Ovary (tissue), 9 donors: Measurements from ENCODE around the gene SETD7. TPM values are rescaled to one million over a fixed set of nuclear protein-coding genes. Genes with fewer than 3 reads are reported as not detected.

Experiments
- DNase-seq, 5 donors: peaks; one replicate each; pipeline ENCODE4 v3.0.0-alpha.2; 2019 to 2020
- H3K27ac ChIP-seq, 2 donors: fragments of 200-600 bp; one replicate each; pipeline versions ENCODE4 v1.5.1 to v1.8.0; 2019 to 2022
- H3K27me3 ChIP-seq: fragments of 200-600 bp; one replicate; pipeline ENCODE4 v1.8.0; 2022
- H3K36me3 ChIP-seq: fragments of 200-600 bp; sonication (generic); one replicate; pipeline ENCODE4 v1.5.1; 2019
- H3K4me1 ChIP-seq: one replicate; pipeline ENCODE4 v1.8.1; 2013; ENCODE audit warnings: mild to moderate bottlenecking, moderate library complexity; ENCODE audit not compliant: insufficient read depth
- H3K4me3 ChIP-seq: fragments of 200-600 bp; sonication (generic); one replicate; pipeline ENCODE4 v1.5.1; 2017
- H3K9me3 ChIP-seq, 2 donors: fragments of 200-600 bp in 1 of 2; sonication (generic) in 1 of 2; one replicate each; pipeline versions ENCODE4 v1.5.1 to v1.8.1; 2013 to 2019; ENCODE audit warnings: mild to moderate bottlenecking in 1 of 2, moderate library complexity in 1 of 2
- EP300 ChIP-seq: sonication (generic); formaldehyde crosslinking; IDR thresholded peaks from one replicate; pipeline ENCODE4 v1.6.1; 2017; ENCODE audit warnings: antibody characterized with exemption
- POLR2A ChIP-seq: fragments of 450-650 bp; IDR thresholded peaks from one replicate; pipeline ENCODE4 v1.6.1; 2017; ENCODE audit warnings: antibody characterized with exemption, mild to moderate bottlenecking, moderate library complexity
- WGBS, 3 donors: extraction: QIAGEN DNeasy Blood & Tissue Kit in 1 of 3; methylation state at CpG; one replicate each; pipeline versions ENCODE4 v1.1.5 to v1.1.7; 2013 to 2017; 5-methylcytosine and 5-hydroxymethylcytosine counted together
- intact Hi-C, 4 donors: fragments of 100-400 bp; cut with DNase I; formaldehyde crosslinking; loops; one replicate each; pipeline versions ENCODE4 v1.11.0 to v1.15.1; 2022 to 2023
- polyA plus RNA-seq, 2 donors: library from polyadenylated mRNA; stranded (reverse); fragments of 200-250 nt in 1 of 2; fragments of 350-450 nt in 1 of 2; fragmentation: Illumina TruSeq in 1 of 2; extraction: RNeasy Lipid Tissue Mini Kit (QIAGEN cat#74804) in 1 of 2; gene quantifications; one replicate each; pipeline ENCODE4 v1.2.3, GENCODE V29; 2013 to 2014
- total RNA-seq, 7 donors: library from RNA; depleted of rRNA in 2 of 7; stranded (reverse); fragments of >200 nt in 2 of 7; fragmentation: NEBNext Ultra II Directional in 3 of 7; extraction: Animal tissue kit (Norgen Biotek cat#: 25700) in 3 of 7; gene quantifications; one replicate each; pipeline versions ENCODE4 v1.1.0 to v1.2.4, GENCODE V29; 2016 to 2023
- TF ChIP-seq, protein P1 (sequence below), 3 donors: fragments of 450-650 bp in 2 of 3; fragments of 200-600 bp in 1 of 3; IDR thresholded peaks; one replicate each; pipeline versions ENCODE4 v1.5.1 to v1.8.0; 2016 to 2022; ENCODE audit warnings: antibody characterized with exemption in 3 of 3, mild to moderate bottlenecking in 1 of 3
- donor health status: DM: no; HTN: no; CAD: no; lungs with moderate emphysema.
- donor health status: DM: no; HTN: no; CAD: no.
- donor health status: Bipolar disorder and iron deficiency.
- donor health status: DM: yes; HTN: yes; CAD: no.
- donor health status: DM: no; HTN: no; CAD: no.
- donor health status: DM: yes; HTN: yes; CAD: no.

SETD7 gene
- total and polyA plus RNA-seq, 9 donors = 14.3 to 52.4 (median 32.8) TPM

- Histone ChIP-seq H3K4me3 (no peak overlapping the region), H3K27ac (no peak overlapping the region), H3K36me3 (no peaks in the 10 kb centered on the region), H3K4me1 (no peaks in the 10 kb centered on the region), H3K27me3 (no peaks in the 10 kb centered on the region), H3K9me3 (no peaks in the 10 kb centered on the region)
- peak in 1 of 5 donors; percentile 30 for DNase-seq
- TF ChIP-seq POLR2A = no peak
- no peak for TF ChIP-seq EP300
- TF ChIP-seq, protein P1, sequence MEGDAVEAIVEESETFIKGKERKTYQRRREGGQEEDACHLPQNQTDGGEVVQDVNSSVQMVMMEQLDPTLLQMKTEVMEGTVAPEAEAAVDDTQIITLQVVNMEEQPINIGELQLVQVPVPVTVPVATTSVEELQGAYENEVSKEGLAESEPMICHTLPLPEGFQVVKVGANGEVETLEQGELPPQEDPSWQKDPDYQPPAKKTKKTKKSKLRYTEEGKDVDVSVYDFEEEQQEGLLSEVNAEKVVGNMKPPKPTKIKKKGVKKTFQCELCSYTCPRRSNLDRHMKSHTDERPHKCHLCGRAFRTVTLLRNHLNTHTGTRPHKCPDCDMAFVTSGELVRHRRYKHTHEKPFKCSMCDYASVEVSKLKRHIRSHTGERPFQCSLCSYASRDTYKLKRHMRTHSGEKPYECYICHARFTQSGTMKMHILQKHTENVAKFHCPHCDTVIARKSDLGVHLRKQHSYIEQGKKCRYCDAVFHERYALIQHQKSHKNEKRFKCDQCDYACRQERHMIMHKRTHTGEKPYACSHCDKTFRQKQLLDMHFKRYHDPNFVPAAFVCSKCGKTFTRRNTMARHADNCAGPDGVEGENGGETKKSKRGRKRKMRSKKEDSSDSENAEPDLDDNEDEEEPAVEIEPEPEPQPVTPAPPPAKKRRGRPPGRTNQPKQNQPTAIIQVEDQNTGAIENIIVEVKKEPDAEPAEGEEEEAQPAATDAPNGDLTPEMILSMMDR (IDR thresholded peaks at IDR 0.05) = no peak
- 84 to 97% (median 92%) methylated on average over 1 of the region's 1 CpG for WGBS, 3 donors
- intact Hi-C loops = no loop called here
Measured at GRCh38 chr4:139523076-139523475, 32.9 kb downstream of the SETD7 start.

DNA sequence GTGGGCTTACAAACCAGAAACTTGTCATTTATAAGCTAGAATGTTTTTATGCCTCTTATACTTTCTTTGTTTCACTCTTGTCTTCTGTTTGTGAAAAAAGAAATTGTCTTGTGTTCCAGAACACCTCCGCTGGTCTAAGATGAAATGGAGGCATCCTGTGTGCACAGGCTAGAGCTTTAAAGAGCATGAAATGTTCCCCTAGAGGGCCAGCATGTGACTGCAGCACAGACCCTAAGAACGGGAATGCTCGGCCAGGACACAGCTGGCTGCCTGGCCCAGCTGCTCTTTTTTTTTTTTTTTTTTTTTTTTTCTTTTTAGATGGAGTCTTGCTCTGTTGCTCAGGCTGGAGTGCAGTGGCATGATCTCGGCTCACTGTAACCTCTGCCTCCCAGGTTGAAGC is 33.6 kb downstream of the SETD7 start:
- intact Hi-C loops = no loop called here
- DNase-seq = no peak
- Histone ChIP-seq H3K4me1 (no peaks in the 10 kb centered on the region), H3K36me3 (no peaks in the 10 kb centered on the region), H3K27ac (no peak overlapping the region), H3K9me3 (no peaks in the 10 kb centered on the region), H3K4me3 (no peak overlapping the region), H3K27me3 (no peaks in the 10 kb centered on the region)
- TF ChIP-seq, protein P1 (IDR thresholded peaks at IDR 0.05) = no peak
- TF ChIP-seq EP300 (no peak), POLR2A (no peak)
- WGBS, 3 donors = 52 to 68% (median 65%) methylated on average over 4 of the region's 4 CpGs

GRCh38 chr4:139521754-139522401 is 34.1 kb downstream of the SETD7 start:
- H3K36me3 ChIP-seq = no peaks in the 10 kb centered on the region

DNA sequence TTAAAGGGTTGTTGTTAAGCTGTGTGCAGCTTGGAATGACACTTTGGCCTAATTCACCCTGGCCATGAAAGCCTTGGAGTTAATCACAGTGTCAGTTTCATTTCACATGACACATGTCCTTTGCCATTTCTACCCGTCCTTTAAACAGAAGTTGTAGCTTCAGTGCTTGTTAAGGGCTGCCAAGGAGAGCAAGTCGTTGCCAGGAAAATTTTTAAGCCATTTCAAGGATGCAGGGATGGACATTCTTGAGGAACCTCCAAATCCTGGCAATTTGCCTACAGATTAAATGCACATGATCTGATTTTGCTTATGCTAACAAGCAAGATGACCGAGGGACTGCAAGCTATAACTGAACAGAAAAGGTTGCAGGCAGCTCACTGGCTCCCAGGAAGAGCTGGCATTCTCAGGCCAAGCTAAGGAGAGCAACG is 40.5 kb downstream of the SETD7 start:
- no peak for DNase-seq
- Histone ChIP-seq H3K4me1 (no peaks in the 10 kb centered on the region), H3K27me3 (no peaks in the 10 kb centered on the region), H3K4me3 (no peak overlapping the region), H3K36me3 (no peaks in the 10 kb centered on the region), H3K9me3 (no peaks in the 10 kb centered on the region), H3K27ac (no peak overlapping the region)
- no peak for TF ChIP-seq EP300
- TF ChIP-seq POLR2A = no peak
- TF ChIP-seq, protein P1 (IDR thresholded peaks at IDR 0.05) = no peak
- intact Hi-C loops = no loop called here
- WGBS, 3 donors = 29 to 44% (median 42%) methylated on average over 4 of the region's 4 CpGs

More at GRCh38 chr4:139521754-139522401, 34.1 kb downstream of the SETD7 start:
- TF ChIP-seq, protein P1 (IDR thresholded peaks at IDR 0.05) = no peak
- TF ChIP-seq POLR2A = no peak
- TF ChIP-seq EP300 = no peak
- H3K27ac ChIP-seq = no peak overlapping the region
- H3K9me3 ChIP-seq = no peaks in the 10 kb centered on the region
- H3K27me3 ChIP-seq = no peaks in the 10 kb centered on the region
- no peak for DNase-seq
- 77 to 82% (median 80%) methylated on average over 4 of the region's 4 CpGs for WGBS, 3 donors
- H3K4me1 ChIP-seq = no peaks in the 10 kb centered on the region
- H3K4me3 ChIP-seq = no peak overlapping the region
- intact Hi-C loops = no loop called here
